Panc1 (cell line): Measurements from ENCODE around the gene ZNF607.

Experiments
- TF ChIP-seq, protein P1 (sequence below): fragments of 450-650 bp; IDR thresholded peaks from 2 replicates; pipeline ENCODE4 v1.5.1; 2017; ENCODE audit warnings: mild to moderate bottlenecking
- TF ChIP-seq, protein P2 (sequence below), 2 experiments: IDR thresholded peaks; 2 replicates each; pipeline ENCODE4 v1.6.1; 2011 to 2012; ENCODE audit warnings: low read depth in 2 of 2, control low read depth in 1 of 2, low read length in 1 of 2, mild to moderate bottlenecking in 1 of 2, moderate library complexity in 1 of 2; ENCODE audit not compliant: insufficient read depth in 1 of 2

DNA sequence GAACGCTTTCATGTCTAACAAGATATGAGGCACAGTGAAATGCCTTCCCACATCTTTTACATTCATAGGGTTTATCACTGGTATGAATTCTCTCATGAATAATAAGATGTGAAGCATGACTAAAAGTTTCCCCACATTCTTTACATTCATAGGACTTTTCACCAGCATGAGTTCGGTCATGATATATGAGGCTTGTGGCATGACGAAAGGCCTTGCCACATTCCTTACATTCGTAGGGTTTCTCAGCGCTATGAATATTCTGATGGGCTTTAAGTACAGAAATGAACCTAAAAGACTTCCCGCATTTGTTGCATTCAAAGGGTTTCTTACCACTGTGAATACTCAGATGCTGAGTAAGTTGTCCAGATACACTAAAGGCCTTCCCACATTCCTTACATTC is 21.3 kb downstream of the ZNF607 start:
- TF ChIP-seq, protein P1, sequence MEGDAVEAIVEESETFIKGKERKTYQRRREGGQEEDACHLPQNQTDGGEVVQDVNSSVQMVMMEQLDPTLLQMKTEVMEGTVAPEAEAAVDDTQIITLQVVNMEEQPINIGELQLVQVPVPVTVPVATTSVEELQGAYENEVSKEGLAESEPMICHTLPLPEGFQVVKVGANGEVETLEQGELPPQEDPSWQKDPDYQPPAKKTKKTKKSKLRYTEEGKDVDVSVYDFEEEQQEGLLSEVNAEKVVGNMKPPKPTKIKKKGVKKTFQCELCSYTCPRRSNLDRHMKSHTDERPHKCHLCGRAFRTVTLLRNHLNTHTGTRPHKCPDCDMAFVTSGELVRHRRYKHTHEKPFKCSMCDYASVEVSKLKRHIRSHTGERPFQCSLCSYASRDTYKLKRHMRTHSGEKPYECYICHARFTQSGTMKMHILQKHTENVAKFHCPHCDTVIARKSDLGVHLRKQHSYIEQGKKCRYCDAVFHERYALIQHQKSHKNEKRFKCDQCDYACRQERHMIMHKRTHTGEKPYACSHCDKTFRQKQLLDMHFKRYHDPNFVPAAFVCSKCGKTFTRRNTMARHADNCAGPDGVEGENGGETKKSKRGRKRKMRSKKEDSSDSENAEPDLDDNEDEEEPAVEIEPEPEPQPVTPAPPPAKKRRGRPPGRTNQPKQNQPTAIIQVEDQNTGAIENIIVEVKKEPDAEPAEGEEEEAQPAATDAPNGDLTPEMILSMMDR = no peak
- TF ChIP-seq, protein P2, sequence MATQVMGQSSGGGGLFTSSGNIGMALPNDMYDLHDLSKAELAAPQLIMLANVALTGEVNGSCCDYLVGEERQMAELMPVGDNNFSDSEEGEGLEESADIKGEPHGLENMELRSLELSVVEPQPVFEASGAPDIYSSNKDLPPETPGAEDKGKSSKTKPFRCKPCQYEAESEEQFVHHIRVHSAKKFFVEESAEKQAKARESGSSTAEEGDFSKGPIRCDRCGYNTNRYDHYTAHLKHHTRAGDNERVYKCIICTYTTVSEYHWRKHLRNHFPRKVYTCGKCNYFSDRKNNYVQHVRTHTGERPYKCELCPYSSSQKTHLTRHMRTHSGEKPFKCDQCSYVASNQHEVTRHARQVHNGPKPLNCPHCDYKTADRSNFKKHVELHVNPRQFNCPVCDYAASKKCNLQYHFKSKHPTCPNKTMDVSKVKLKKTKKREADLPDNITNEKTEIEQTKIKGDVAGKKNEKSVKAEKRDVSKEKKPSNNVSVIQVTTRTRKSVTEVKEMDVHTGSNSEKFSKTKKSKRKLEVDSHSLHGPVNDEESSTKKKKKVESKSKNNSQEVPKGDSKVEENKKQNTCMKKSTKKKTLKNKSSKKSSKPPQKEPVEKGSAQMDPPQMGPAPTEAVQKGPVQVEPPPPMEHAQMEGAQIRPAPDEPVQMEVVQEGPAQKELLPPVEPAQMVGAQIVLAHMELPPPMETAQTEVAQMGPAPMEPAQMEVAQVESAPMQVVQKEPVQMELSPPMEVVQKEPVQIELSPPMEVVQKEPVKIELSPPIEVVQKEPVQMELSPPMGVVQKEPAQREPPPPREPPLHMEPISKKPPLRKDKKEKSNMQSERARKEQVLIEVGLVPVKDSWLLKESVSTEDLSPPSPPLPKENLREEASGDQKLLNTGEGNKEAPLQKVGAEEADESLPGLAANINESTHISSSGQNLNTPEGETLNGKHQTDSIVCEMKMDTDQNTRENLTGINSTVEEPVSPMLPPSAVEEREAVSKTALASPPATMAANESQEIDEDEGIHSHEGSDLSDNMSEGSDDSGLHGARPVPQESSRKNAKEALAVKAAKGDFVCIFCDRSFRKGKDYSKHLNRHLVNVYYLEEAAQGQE (IDR thresholded peaks at IDR 0.05; ENCODE audit: insufficient read depth in 1 of 2, low read depth in 2 of 2, low read length in 1 of 2) = no peak
